ENCODE data around the gene CD276.
"Not testable (repeated sequence)": the region's sequence is repeated elsewhere in the genome, so short reads cannot be mapped to it uniquely, and the experiment has no call there.

CD276 gene

DNA sequence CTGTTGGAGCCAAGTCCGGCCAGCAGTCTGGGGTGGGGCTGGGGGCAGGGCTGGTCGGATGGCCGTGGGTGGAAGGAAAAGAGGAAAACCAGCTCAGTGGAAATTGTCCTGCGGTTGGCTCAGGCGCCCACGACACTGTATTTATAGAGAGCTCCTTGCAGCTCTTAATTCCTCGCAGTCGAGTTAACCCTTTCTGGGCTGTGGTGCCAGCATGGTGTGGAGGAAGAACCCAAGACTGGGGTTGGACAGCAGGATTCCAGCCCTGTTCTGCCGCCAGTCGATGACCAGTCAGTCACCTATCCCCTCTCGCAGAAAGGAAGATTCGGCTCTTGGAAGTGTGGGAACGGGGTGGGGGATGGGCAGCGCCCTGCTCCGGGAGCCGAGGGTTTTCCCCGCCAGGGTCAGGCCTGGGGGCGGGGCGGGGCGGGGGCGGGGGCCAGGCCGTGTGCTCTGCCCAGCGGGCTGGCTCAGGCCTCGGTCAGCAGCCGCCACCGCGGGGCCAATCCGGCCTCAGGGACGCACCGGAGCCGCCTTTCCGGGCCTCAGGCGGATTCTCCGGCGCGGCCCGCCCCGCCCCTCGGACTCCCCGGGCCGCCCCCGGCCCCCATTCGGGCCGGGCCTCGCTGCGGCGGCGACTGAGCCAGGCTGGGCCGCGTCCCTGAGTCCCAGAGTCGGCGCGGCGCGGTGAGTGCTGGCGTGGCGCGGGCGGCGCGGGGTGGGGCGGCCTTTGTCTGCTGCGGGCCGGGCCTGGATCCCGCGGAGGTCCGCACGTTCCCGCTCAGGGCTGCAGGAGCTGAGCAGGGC lies at the start of gene CD276:
Gene CD276 (plus strand): TSS at position 607 of the 804 bp plus-strand sequence. CDS start 15,257 bp downstream, outside the sequence.
- no peak for DNase-seq

DNA sequence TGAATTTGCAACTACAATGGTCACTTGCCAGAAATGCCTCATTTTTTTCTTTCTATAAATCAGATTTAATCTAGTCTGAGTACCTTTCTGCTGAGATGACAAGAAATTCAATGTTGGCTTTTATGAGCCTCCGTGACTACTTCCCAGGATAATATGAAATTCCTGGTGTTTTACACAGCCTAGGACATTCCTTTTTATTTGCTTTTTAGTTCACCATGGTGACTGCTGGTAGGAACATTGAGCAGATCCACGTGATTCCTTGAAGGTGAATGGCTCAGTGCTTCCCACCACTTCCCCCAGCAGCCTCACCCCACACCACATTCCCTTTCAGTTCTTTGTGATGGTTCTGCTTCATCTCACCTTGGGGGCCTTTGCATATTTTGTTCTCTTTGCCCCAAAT lies 46.7 kb upstream of the CD276 start:
- DNase-seq = no peak

DNA sequence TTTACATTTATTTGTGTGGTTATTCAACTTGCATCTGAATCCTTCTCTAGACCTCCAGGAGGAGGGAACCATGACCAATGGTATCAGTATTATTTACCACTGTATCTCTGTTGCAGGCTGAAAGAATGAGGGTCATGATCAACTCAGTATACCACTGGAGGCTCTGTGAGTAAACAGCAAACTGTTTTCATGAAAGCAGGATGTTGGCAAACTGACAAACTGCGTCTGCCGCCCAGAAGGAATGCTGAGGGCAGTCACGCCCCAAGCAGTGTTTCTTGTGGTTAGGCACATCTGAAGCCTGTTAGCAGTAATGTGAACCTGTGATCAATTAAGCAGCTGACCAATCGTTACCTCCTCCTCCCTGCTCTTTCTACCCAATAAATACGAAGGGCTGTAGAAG lies 44.7 kb upstream of the CD276 start:
- DNase-seq = not testable (repeated sequence)

DNA sequence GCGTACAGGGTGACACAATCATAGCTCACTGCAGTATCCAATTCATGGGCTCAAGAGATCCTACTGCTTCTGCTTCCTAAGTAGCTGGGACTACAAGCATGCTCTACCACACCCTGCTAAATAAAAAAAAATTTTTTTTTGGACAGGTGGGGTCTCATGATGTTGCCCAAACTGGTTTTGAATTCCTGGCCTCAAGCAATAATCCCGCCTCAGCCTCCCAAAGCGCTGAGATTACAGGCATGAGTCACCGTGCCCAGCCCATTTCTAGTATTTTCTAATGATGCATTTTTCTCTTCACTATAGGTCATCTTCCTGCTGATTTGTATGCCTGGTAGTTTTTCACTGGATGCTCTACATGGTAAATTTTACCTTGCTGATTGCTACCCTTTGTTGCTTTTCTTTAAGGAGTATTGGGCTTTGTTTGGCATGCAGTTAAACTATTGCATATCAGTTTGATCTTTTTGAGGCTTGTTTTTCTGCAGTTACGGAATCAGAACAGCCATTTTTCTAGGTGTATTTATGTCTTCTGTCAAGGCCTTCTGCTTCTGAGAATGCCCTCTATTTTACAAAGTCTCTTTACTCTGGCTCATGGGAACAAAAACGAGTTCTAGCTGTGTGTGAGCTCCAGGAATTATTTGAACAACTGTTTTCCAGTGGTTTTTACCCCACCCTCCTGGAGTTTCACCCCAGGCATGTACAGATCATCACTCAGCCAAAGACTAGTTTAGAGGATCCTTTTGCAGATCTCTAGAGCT lies 36.7 kb upstream of the CD276 start:
- DNase-seq = no peak

DNA sequence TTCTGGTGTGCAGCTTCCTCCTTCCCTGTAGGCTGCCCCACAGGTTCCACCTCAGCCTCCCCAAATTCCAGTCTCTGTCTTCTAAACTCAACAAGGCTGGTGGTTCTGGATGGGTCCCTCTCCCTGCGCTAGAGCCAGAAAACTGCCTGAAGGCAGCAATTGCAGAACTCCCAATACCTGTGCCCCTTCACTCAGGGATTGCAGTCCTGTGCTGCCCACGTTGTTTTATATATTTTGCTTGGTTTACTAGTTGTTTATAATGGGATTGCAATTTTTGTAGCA lies 36.2 kb upstream of the CD276 start:
- no peak for DNase-seq

DNA sequence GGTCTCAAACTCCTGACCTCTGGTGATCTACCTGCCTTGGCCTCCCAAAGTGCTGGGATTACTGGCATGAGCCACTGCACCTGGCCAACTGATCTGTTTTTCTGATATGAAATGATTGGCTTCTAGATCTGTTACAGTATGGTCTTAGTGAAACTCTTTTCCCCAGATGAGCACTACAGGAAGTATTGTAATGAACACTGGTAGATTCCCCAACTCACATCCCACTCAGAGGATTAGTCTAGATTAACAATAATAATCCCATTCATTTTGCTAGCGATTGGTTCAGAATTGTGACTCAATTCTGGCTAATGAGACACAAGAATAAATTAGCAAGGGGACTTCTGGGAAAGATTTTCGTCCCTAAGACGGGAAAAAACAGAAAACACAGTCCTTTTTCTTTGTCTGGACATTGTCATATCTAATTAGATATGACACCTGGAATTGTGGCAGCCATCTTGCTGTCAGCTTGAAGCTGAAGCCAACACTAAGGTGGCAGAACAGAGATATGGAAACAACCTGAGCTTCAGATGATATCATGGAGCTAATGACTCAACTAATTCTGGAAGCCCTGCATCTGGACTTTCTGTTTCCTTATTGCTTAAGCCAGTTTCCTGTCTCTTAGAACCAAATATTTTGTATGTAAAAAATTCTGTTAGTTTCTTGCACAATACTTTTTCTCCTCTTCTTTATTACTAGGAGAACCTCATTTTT lies 33.6 kb upstream of the CD276 start:
- DNase-seq = peak; percentile 60 to 71

DNA sequence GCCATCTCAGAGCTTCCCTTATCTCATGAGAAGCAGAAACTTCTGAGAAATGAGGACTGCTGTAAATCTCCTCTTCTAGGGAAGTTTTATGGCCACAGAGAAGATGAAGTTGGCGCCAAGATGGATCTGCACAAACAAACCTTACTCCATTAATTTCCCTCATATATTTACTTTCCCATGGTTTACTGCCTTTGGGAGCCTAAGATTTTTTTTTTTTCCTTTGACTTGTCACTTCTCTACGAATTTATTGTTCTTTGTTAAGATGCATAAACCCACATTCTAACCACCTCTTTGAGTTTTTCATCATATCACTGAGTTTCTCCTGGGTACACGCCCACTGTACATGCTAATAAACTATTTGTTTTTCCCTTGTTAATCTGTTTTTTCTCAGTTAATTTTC lies 29.5 kb upstream of the CD276 start:
- DNase-seq = no peak

DNA sequence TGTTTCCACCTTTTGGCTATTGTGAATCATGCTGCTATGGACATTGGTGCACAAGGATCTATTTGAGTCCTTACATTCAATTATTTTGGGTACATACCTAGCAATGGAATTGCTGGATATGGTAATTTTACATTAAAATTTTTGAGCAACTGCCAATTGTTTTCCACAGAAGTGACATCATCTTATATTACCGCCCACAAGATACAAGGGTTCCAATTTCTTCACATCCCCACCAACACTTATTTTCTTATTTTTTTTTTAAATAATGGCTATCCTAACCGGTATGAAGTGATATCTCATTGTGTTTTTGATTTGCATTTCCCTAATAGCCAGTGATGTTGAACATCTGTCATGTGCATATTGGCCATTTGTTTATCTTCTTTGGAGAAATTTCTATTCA lies 28.5 kb upstream of the CD276 start:
- DNase-seq = no peak

DNA sequence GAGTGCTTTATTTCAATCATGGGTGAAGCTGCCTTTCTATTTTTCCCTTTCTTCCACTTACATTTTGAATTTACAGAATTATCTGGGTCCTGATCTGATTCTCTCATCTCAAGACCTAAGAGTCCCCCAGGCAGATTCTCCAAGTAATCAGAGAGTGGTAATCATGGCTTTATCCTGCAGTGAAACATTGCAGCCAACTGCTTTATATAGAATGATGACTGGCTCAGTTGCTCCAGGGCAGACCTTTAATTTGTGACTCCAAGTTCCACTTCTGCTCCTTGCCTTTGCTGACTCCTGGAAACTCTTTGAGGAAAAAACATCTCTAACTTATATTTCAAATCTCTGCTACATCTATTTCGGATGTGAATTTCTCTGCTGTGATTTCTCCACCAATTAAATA lies 25.5 kb upstream of the CD276 start:
- DNase-seq = no peak

DNA sequence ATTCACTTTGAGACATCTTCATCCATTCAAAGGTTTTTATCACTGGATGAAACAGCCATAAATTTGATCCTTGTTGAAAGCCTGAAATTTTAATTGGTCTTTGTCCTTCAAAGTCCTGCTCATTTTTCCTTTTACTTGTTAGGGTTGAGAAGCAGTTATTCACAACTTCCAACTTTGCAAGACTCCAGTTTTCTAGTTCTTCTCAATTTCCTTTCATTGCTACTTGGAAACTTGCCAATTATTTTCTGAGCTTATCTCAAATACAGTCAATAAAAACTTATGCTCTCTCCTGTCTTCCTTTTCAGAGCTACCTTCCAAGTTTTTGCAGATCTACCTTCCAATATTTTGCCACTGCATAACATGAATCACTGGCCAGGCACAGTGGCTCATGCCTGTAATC lies 23.7 kb upstream of the CD276 start:
- DNase-seq = no peak

DNA sequence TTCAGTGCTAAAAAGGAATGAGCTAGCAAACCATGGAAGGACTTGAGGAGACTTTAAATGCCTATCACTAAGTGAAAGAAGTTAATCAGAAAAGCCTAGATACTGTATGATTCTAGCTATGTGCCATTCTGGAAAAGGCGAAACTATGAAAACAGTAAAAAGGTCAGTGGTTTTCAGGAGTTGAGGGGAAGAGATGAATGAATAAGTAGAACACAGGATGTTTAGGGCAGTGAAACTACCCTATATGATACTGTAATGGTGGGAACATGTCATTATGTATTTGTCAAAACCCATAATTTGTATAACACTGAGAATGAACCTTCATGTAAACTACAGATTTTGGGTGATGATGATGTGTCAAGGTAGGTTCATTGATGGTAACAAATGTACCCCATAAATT lies 9.6 kb upstream of the CD276 start:
- no peak for DNase-seq

DNA sequence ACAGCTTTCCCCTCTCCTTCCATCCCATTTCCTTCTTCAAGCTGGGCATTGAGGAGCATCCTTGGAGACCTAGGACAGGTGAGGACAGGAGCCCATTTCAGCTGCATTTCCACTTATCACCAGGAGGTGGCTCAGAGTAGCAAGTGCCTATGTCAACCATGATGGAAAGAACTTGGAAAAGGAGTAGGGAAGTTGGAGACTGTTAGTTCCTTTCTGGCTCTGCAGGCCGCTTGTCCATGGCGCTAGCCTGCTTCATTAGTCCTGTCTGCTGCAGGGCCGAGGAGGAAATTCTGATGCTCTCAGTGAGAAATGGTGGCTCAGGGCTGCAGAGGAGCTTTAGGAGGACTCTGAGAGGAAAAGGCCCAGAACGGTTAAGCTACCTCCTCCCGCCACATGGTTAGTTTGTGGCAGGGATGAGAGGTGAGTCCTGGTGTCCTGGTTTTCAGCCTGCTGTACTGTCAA lies 7.0 kb upstream of the CD276 start:
- DNase-seq = peak; percentile 26 to 48

DNA sequence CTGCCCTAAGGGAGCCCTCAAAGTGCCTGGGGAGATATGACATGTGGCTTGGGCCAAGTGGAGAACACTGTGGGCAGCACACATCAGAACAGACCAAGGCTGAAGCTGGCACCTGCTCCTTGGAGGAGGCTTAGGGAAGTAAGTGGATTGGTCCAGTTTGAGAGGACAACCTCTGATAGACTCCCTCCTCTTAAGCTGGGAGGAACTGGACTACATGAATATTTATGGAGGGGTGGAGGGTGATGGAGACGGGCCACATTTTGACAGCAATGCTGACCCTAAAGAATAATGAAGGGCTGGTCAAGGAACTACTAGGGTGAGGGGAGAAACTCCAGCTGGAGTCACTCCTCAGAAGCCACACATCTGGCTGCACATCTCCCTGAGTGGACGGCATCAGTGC lies 6.5 kb upstream of the CD276 start:
- DNase-seq = no peak

DNA sequence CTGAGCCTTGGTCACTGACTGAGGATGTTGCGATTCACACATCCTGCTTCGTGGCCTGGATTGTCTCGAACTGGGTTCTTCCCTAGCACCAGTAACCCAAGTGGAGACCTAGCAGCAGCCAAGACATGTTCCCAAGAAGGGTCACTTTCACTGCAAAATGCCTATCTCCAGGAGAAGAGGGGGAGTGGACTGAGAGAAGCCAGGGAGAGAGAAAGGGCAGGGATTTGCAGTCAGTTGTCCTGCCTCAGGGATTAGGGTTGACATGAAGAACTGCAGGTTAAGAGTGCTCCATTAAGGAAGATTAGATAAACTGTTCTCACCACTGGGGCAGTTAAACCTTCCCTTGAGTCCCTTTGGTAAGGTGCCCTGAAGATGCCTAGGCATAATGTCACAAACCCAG lies 5.7 kb upstream of the CD276 start:
- DNase-seq = no peak

DNA sequence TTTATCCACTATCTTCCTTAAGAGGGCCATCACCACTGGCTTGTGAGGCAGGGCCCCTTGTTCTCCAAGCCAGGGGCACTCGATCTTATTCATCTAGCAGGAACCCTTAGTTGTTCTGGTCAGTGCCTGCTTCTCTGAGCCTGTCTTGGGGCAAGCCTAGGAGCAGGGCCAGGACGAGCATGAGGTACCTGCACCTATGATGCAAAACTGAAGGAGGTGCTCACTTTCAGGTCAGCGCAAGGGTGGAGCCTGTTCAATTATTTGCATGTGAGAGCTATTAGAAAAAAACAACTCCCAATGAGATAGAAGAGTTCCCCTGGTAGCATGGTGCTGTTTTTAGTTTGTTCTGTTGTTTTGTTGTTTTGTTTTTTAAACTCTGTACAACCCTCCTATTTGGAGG lies 5.0 kb upstream of the CD276 start:
- DNase-seq = no peak

DNA sequence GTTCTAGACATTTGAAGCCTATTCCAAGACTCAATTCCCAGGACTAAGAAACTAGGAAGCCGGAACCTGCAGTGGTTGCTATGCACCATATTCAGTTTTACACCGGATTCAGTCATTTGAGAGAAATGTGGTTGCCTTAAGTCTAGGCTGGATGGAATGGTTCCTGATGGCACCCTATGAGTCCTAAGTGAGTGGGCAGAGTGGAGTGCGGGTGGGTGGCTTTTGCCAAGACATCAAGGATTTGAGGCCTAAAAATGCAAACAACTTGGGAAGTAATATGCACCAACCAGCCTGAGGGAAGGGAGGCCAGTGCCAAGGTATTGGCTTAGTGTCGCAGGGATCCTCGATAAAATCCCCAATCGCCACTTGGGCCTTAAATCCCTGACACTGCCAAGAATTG lies 4.2 kb upstream of the CD276 start:
- no peak for DNase-seq

DNA sequence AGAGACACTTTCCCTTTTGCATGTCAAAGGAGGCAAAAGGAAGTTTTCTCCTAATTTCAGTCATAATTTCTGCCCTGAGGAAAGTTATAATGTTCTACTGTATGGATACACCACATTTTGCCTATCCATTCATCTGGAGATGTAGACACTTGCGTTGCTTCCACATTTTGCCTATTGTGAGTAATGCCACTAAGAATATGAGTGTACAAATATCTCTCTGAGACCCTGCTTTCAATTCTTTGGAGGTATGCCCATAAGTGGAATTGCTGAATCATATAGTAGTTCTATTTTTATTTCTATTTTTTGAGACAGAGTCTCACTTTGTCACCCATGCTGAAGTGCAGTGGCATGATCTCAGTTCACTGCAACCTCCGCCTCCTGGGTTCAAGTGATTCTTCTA lies 3.6 kb upstream of the CD276 start:
- DNase-seq = no peak

DNA sequence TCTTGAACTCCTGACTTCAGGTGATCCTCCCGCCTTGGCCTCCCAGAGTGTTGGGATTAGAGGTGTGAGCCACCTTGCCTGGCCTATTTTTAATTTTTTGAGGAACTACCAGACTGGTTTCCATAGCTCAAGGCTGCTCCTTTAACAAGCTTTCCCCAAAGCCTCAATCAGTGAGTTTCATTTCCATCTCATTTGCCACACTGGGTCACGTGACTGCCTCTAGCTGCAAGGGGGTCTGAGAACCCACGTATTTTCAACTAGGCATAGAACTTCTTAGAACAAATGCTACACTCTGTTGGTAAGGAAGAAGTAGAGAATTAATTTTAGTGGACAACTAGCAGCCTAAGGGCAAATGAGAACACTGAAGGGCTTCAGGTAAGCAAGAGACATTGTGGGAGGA lies 3.1 kb upstream of the CD276 start:
- DNase-seq = no peak

DNA sequence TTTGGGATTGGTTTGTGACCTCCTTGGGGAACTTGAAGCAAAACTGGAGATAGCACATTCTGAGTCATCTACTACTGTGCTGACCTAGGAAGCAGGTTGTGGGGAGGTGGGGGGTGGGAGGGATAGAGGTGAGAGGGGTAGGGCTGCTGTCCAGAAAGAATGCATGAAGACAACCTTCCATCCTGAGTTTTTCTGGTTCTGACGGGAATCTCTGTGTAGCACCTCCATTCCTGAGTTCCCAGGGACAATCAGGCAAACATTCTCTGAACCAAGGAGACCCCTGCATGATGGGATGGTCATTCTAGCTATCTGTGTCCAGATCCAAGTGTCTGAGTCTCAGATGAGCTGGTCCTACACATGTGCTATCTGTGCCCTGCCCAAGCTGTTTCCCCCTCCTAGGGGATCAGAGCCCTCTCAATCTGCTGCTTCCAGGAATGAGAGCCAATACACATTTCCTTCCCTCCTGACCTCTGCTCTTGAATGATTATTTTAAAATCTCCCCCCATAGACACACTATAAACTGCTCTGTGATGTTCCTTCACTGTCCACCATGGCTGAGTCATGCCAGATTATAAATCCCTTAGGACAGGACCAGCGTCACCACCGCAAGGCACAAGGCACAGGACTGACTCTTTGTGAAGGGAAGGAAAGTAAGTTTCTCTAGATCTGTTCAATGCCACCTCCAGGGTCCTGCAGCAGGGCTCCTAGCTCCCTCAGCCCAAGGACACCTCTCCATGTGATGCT lies 2.2 kb upstream of the CD276 start:
- DNase-seq = no peak

DNA sequence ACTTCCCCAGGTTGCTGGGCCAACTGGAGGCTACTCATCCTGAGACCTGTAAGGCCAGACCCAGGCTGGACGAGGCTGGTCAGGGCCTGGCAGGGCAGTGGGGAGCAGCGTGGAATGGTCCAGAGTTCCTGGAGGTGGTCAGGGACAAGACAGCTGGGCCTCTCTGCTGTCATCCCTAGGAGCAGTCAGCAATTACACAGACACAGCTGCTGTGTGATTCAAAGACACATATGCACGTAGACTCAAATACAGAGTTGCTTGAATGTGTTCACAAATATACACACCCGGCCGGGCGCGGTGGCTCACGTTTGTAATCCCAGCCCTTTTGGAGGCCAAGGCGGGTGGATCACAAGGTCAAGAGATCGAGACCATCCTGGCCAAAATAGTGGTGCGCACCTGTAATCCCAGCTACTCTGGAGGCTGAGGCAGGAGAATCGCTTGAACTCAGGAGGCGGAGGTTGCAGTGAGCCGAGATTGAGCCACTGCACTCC lies 1.5 kb upstream of the CD276 start:
- no peak for DNase-seq

DNA sequence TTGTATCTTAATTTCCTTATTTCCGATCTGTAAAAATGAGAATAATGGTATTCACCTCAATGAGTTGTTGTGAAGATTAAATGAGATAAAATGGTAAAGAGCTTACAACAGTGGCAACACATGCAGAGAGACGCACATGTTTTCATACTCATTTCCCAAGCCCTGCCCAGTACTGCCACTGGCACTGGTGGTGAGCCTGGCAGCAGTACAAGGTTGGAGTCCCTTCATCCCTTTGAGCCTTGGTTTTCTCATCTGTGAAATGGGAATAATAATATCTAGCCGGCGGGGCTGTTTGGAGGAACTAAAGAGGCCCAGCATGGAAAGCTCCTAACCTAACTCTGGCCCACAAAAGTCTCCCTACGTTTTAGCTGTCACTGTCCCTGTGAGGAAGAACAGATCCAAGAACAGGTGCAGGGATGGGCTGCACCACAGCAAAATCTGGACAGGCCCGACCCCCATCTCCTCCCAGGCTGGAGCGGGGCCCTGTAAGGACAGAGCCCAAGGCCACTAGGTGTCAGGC lies 866 bp upstream of the CD276 start:
- DNase-seq = no peak

DNA sequence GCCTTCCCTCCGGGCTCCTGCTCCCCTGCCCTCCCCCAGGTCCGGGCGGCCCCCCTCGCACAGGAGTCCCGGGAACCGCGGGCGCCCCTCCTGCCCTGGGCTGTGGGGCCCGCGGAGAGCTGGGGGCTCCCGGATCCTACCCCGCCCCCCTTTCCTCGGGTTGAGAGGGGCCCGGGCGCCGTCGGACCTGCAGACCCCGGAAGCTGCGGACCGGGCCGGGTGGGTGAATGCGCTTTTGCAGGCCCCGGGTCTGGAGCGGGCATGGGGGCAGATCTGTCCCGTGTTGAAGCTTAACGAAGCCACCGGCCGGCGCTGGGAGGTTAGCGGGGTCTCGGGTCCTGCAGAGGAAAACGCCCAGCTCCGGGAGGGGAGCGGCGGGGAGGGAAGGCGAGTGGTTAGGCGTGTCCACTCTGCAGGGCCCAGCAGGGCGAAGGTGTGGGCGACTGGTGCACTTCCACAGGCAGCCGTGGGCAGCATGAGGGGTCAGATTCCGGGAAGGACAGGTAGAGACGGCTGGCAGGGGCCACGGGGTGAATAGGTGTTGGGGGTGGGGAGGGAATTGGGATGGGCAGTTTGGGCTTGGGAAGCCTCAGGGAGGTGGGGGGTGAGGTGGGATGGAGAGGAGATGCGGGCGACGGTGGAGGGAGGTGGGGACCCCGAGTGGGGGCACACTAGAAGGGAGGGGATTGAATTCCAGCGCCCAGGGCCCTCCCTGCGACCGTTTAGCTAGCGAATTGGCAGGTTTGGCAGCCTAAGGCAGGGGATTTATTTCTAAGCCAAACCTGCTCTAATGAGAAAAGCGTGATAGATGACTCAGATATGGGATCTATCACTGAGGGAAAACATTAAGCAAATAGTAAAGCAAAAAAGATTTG lies 635 bp downstream of the CD276 start:
- DNase-seq = no peak

All from Kasumi-1 (cell line).